Cardiac muscle cell (in vitro differentiated cells and primary cell): Measurements from ENCODE around the gene C1QC. TPM values are rescaled to one million over a fixed set of nuclear protein-coding genes. Genes with fewer than 3 reads are reported as not detected.

Experiments used
- DNase-seq, 2 donors: peaks; one replicate each; pipeline versions ENCODE4 v3.0.0 to v3.0.0-alpha.2; 2010 to 2017; ENCODE audit warnings: low read depth in 1 of 2, low spot score in 1 of 2
- H3K27ac ChIP-seq: fragments of 200-600 bp; sonication (generic); 2 replicates; pipeline ENCODE4 v1.5.1; 2016
- H3K27me3 ChIP-seq: fragments of 200-600 bp; sonication (generic); 2 replicates; pipeline ENCODE4 v1.6.0; 2016; ENCODE audit warnings: control low read depth
- H3K36me3 ChIP-seq: fragments of 200-600 bp; sonication (generic); 2 replicates; pipeline ENCODE4 v1.5.1; 2016; ENCODE audit warnings: control low read depth
- H3K4me1 ChIP-seq: fragments of 200-600 bp; sonication (generic); 2 replicates; pipeline ENCODE4 v1.8.1; 2017; ENCODE audit warnings: low read depth, mild to moderate bottlenecking, mixed run types
- H3K4me3 ChIP-seq: fragments of 200-600 bp; sonication (generic); 2 replicates; pipeline ENCODE4 v1.5.1; 2016; ENCODE audit warnings: mild to moderate bottlenecking
- H3K9me3 ChIP-seq: fragments of 200-600 bp; sonication (generic); 2 replicates; pipeline ENCODE4 v1.5.1; 2017; ENCODE audit warnings: low read depth, mild to moderate bottlenecking, control low read depth
- polyA plus RNA-seq: library from polyadenylated mRNA; unstranded; fragments of >200 nt; fragmentation: Nextera tagmentation; extraction: Ambion mirVana; gene quantifications from 2 replicates; pipeline ENCODE4 v1.2.1, GENCODE V29; 2016
- total RNA-seq: library from RNA; depleted of rRNA; stranded (reverse); fragments of >200 nt; gene quantifications from 2 replicates; pipeline ENCODE4 v1.2.3, GENCODE V29; 2016
- TF ChIP-seq, protein P1 (sequence below): IDR thresholded peaks from 2 replicates; pipeline ENCODE4 v1.5.1; 2012; ENCODE audit warnings: low read depth, mild to moderate bottlenecking, low read length

C1QC gene
- total and polyA plus RNA-seq, 2 experiments from 2014 or later: not detected

DNA sequence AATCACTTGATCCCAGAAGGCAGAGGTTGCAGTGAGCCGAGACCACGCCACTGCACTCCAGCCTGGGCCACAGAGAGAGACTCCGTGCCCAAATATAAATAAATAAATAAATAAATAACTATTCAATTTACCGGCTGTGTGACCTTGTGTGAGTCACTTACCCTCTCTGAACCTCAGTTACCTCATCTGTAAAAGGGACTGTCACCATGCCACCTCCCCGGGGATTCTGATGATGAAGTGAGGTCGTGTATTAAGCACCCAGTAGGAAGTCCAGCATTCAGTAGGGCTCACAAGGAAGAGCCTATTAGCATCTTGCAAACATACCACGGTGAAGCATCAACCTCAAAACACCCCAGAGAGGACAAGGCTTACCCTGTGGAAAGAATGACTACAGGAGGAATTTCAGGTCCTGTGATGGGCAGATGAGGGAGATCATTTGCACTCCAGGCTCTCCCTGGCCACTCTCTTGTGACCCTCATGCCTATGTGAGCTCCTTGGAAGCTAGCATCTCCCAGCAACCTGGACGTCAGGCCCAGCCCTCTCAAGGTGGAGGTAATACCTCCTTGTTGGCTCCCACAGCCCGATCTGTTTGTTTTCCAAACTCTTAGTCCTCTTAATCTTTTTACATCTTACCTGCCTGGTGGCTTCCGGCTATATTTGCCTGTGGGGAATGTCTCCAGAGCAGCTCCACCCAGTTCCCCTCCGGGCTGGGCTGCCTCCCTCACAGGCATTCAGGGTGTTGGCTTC is 14.6 kb upstream of the C1QC start:
- TF ChIP-seq, protein P1, sequence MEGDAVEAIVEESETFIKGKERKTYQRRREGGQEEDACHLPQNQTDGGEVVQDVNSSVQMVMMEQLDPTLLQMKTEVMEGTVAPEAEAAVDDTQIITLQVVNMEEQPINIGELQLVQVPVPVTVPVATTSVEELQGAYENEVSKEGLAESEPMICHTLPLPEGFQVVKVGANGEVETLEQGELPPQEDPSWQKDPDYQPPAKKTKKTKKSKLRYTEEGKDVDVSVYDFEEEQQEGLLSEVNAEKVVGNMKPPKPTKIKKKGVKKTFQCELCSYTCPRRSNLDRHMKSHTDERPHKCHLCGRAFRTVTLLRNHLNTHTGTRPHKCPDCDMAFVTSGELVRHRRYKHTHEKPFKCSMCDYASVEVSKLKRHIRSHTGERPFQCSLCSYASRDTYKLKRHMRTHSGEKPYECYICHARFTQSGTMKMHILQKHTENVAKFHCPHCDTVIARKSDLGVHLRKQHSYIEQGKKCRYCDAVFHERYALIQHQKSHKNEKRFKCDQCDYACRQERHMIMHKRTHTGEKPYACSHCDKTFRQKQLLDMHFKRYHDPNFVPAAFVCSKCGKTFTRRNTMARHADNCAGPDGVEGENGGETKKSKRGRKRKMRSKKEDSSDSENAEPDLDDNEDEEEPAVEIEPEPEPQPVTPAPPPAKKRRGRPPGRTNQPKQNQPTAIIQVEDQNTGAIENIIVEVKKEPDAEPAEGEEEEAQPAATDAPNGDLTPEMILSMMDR: no peak
- Histone ChIP-seq H3K27ac (no peak overlapping the region), H3K36me3 (no peaks in the 10 kb centered on the region), H3K27me3 (peaks cover 38% of the 10 kb centered on the region), H3K4me1 (no peaks in the 10 kb centered on the region), H3K9me3 (no peaks in the 10 kb centered on the region), H3K4me3 (no peak overlapping the region)
- no peak for DNase-seq

DNA sequence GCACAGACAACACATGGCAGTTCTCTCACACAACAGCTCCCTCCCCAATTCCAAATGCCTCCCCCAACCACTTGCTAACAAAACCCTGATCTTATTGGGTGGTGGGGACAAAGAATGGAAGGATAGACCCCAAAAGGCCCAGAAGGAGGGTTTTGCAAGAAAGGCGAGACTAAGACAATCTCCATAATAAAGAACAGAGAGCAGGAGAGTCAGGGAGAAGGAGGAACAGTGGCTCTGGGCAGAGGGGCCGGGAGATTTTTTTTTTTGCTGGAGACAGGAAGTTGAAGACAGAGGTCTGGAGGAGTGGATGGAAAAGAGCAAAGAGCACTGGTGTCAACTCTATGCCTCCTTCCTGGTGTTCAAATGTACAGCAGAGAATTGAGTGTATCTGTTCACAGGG is 13.5 kb upstream of the C1QC start:
- no peaks in the 10 kb centered on the region for H3K4me1 ChIP-seq
- H3K4me3 ChIP-seq: no peak overlapping the region
- H3K36me3 ChIP-seq: no peaks in the 10 kb centered on the region
- TF ChIP-seq, protein P1: no peak
- H3K9me3 ChIP-seq: no peaks in the 10 kb centered on the region
- peaks cover 40% of the 10 kb centered on the region for H3K27me3 ChIP-seq
- H3K27ac ChIP-seq: no peak overlapping the region
- no peak for DNase-seq

DNA sequence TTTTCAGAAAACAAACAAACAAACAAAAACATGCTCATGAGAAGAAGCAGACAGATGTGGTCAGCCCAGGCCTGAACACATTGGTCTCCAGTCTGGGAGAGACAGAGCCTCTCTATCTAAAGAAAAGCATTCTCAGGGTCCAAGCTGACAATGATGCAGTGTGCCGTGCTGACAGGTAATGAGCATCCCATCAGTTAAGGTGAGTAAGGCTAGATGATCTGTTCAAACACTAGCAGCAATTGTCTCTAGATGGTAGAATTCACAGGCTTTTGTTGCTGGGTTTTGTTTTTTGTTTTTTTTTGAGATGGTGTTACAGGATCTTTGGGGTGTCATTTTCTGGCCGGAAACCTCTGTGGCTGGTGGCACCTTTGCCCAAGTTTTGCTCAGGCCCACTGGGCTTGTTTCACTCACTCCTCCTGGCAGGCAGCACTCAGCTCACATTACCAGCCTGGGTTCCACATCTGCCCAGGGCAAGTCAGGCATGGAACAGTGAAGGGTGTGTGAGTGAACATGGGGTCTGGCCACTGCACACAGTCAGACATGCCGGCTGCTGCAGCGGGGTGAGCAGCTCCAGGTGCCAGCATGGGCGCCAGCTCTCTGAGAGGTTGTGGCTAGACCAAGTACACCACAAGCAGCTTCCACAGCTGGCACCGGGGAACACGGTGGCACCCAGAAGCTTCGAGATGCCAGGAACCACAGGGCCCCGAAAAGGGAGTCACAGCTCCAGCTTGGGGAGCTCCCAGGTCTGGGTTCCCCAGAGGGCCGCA is 9.6 kb upstream of the C1QC start:
- Histone ChIP-seq H3K27ac (no peak overlapping the region), H3K4me3 (no peak overlapping the region), H3K27me3 (peaks cover 31% of the 10 kb centered on the region), H3K36me3 (no peaks in the 10 kb centered on the region), H3K4me1 (no peaks in the 10 kb centered on the region), H3K9me3 (no peaks in the 10 kb centered on the region)
- TF ChIP-seq, protein P1: no peak
- no peak for DNase-seq

DNA sequence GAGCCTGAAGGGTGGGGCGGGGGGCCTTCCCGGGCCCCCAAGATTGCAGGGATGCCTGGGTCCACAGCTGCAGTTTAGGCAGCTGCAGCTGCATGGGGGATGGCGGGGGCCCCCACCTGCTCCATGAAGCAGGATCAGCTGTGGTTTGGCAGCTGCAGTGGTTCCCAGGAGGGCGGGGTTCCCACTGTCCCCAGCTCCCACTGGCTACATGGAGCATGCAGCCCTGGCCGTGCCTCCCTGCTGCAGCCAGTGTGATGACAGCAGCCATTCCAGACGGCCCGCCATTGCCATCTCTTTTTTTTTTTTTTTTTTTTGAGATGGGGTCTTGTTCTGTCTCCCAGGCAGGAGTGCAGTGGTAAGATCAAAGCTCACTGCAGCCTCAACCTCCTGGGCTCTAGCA is 8.0 kb upstream of the C1QC start:
- no peak for DNase-seq
- TF ChIP-seq, protein P1: no peak
- H3K36me3 ChIP-seq: no peaks in the 10 kb centered on the region

DNA sequence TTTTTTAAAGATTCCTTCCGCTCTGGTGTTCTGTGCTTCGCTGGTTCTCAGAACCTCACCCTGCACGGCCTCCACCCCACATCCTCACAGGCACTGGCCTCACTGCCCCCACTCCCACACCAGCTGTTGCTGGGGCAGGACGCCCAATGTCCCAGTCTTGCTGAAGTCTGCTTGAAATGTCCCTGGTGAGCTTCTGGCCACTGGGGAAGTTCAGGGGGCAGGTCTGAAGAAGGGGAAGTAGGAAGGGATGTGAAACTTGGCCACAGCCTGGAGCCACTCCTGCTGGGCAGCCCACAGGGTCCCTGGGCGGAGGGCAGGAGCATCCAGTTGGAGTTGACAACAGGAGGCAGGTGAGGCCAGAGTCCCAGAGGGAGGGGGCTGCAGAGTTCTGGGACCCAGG is 7.1 kb upstream of the C1QC start, which contains the start of gene C1QA:
Gene C1QA (plus strand): TSS at position 276 of the 400 bp plus-strand sequence. CDS start 989 bp downstream, outside the sequence.
- no peaks in the 10 kb centered on the region for H3K4me1 ChIP-seq
- H3K4me3 ChIP-seq: no peak within 1 kb of the TSS
- H3K9me3 ChIP-seq: no peaks in the 10 kb centered on the region
- TF ChIP-seq, protein P1: no peak
- no peak for DNase-seq
- H3K27ac ChIP-seq: no peak within 1 kb of the TSS
- H3K27me3 ChIP-seq: peaks cover 20% of the 10 kb centered on the region
- H3K36me3 ChIP-seq: no peaks in the 10 kb centered on the region

More for the DNA sequence above, 8.0 kb upstream of the C1QC start:
- peaks cover 20% of the 10 kb centered on the region for H3K27me3 ChIP-seq
- no peaks in the 10 kb centered on the region for H3K4me1 ChIP-seq
- no peak overlapping the region for H3K4me3 ChIP-seq
- H3K27ac ChIP-seq: no peak overlapping the region
- H3K9me3 ChIP-seq: no peaks in the 10 kb centered on the region
